Measurements from ENCODE around the gene MAB21L1. TPM values are rescaled to one million over a fixed set of nuclear protein-coding genes. Genes with fewer than 3 reads are reported as not detected.

MAB21L1 gene
- total and polyA plus RNA-seq, 2 of the 8 experiments (the other 6 are each of a cell fraction or from before 2014, with no cell fraction given), result not detected

DNA sequence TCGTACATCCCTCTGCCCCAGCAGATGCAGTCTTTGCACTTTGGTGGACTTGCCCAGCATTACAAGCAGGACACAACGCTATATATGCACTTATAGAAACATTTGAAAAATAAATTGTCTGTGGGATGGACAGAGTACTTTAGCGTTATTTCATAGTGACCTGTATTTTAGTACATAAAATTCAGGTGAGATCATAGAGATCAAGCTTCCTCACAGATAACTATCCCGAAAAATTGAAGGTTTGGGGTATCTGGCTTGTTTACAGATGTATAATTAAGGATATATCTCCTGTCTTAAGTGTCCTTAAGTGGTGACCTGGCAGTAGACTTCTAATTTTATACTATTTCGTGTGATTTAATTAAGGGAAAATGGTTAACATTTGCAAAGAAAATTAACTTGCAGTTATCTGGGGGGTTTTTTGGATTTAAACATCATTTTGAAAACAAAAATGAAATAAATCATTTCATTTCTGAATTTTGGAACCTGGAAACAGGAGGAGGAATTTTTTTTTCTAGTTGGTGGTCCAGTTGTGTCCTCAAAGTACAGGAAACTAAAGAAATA, 977 bp upstream of the MAB21L1 start:
- H3K23me2 ChIP-seq (ENCODE audit: low read depth, low read length), result peaks cover 18% of the 10 kb centered on the region
- H3K4ac ChIP-seq (replicated peaks; ENCODE audit: insufficient read length, low read depth, low read length), result no peak overlapping the region
- no peak overlapping the region for H3K9ac ChIP-seq (replicated peaks in 1 of 4; ENCODE audit: extremely low read depth in 1 of 4, low read depth in 3 of 4, low read length in 3 of 4)
- H3K27ac ChIP-seq (ENCODE audit: low read depth, low read length), result no peak overlapping the region
- H4K8ac ChIP-seq (ENCODE audit: extremely low read depth, insufficient read depth, low read length), result no peak overlapping the region
- ChIA-PET POLR2A (ENCODE audit: partially characterized antibody) (no interaction called here), CTCF (ENCODE audit: partially characterized antibody) (no interaction called here)
- peaks cover 6 to 29% (median 23%) of the 10 kb centered on the region in 4 experiments for H3K4me1 ChIP-seq (replicated peaks in 1 of 4; ENCODE audit: control insufficient read depth in 3 of 4, insufficient read depth in 4 of 4, low read length in 3 of 4)
- no peak overlapping the region for H2BK15ac ChIP-seq (ENCODE audit: low read length)
- H2BK12ac ChIP-seq (ENCODE audit: low read depth, low read length), result no peak overlapping the region
- H3K9me3 ChIP-seq (ENCODE audit: insufficient read depth in 2 of 2, low read depth in 1 of 2, low read length in 1 of 2), result no peaks in the 10 kb centered on the region
- no peak overlapping the region for H3K56ac ChIP-seq (replicated peaks; ENCODE audit: insufficient read length, low read depth, low read length)
- peak overlapping the region in 1 of 4 experiments; percentile 66; a peak in 1 of 8 replicates for H3K4me3 ChIP-seq (ENCODE audit: extremely low read depth in 1 of 4, insufficient read depth in 2 of 4, low read depth in 3 of 4, low read length in 4 of 4)
- FAIRE-seq, result no peak
- no peak overlapping the region for H4K91ac ChIP-seq (replicated peaks; ENCODE audit: insufficient read length, low read length)
- peak overlapping the region in 1 of 2 experiments; percentile 98; a peak in 1 of 4 replicates for H3K4me2 ChIP-seq (ENCODE audit: insufficient read depth in 1 of 2, low read depth in 2 of 2, low read length in 2 of 2)
- no peaks in the 10 kb centered on the region for H3K79me2 ChIP-seq (ENCODE audit: control insufficient read depth in 1 of 2, insufficient read depth in 2 of 2, low read length in 2 of 2)
- no peak for DNase-seq (ENCODE audit: low read depth in 1 of 2, low spot score in 2 of 2)
- TF ChIP-seq GABPA (IDR thresholded peaks at IDR 0.05; ENCODE audit: borderline replicate concordance, insufficient read depth, low read length), result no peak
- no peak for TF ChIP-seq SP4 (IDR thresholded peaks at IDR 0.05; ENCODE audit: low read length)
- no peak for TF ChIP-seq ATF3 (IDR thresholded peaks at IDR 0.05; ENCODE audit: insufficient read depth, low read depth, low read length)
- no peak for TF ChIP-seq RXRA (IDR thresholded peaks at IDR 0.05; ENCODE audit: insufficient read depth, low read depth, low read length)
- no peak for TF ChIP-seq JUN (IDR thresholded peaks at IDR 0.05; ENCODE audit: low read depth, low read length)
- TF ChIP-seq CEBPB (IDR thresholded peaks at IDR 0.05; ENCODE audit: low read depth, low read length), result no peak
- TF ChIP-seq EZH2 (IDR thresholded peaks at IDR 0.05; ENCODE audit: low read depth, low read length, severe bottlenecking), result no peak
- TF ChIP-seq CBX8 (IDR thresholded peaks at IDR 0.05; ENCODE audit: borderline replicate concordance, low read depth, low read length), result no peak
- WGBS, 2 experiments (ENCODE audit: extremely low coverage in 1 of 2, insufficient coverage in 1 of 2, insufficient read length in 1 of 2, insufficient replicate concordance in 2 of 2, low coverage in 1 of 2, low lambda C conversion rate in 2 of 2, missing lambda C conversion rate in 1 of 2), result 36% methylated on average over 5 of the region's 5 CpGs; no CpG with 5 or more reads in 1 of the 2 experiments
- no peaks in the 10 kb centered on the region for H3K36me3 ChIP-seq (ENCODE audit: control insufficient read depth in 2 of 4, insufficient read depth in 4 of 4, low read length in 3 of 4)
- H4K5ac ChIP-seq (ENCODE audit: insufficient read length, low read depth, low read length), result no peak overlapping the region
- no peaks in the 10 kb centered on the region for H3K79me1 ChIP-seq (ENCODE audit: low read depth, low read length)
- no peak overlapping the region for H2BK20ac ChIP-seq (ENCODE audit: low read length)
- no peak overlapping the region for H2BK5ac ChIP-seq (ENCODE audit: low read depth, low read length)
- H2AFZ ChIP-seq (ENCODE audit: low read length), result no peak overlapping the region
- H4K20me1 ChIP-seq (replicated peaks in 1 of 2; ENCODE audit: control insufficient read depth in 1 of 2, insufficient read depth in 2 of 2, low read length in 2 of 2), result peaks cover 12 to 29% of the 10 kb centered on the region in 2 experiments
- H3K23ac ChIP-seq (ENCODE audit: insufficient read length), result no peak overlapping the region
- H3K14ac ChIP-seq (ENCODE audit: insufficient read length), result no peak overlapping the region
- no peak overlapping the region for H2BK120ac ChIP-seq (replicated peaks; ENCODE audit: low read depth, low read length)
- H2AK5ac ChIP-seq (ENCODE audit: low read depth, low read length), result no peak overlapping the region
- peaks cover 36 to 68% (median 51%) of the 10 kb centered on the region in 4 experiments for H3K27me3 ChIP-seq (replicated peaks in 1 of 4; ENCODE audit: control insufficient read depth in 3 of 4, extremely low read depth in 1 of 4, insufficient read depth in 3 of 4, low read length in 3 of 4)
- H3K18ac ChIP-seq (ENCODE audit: extremely low read depth, low read length), result no peak overlapping the region

Data from H1 (cell line).